22Rv1 (cell line): ENCODE measurements around the gene PCBP1.
"Not testable (repeated sequence)": the region's sequence is repeated elsewhere in the genome, so short reads cannot be mapped to it uniquely, and the experiment has no call there.

Experiments used
- H3K27ac ChIP-seq: fragments of 450-650 bp; 2 replicates; pipeline ENCODE4 v1.5.1; 2017
- CTCF ChIP-seq: fragments of 450-650 bp; IDR thresholded peaks from 2 replicates; pipeline ENCODE4 v1.5.1; 2017; ENCODE audit warnings: mild to moderate bottlenecking
- ZFX ChIP-seq: fragments of 450-650 bp; IDR thresholded peaks from 2 replicates; pipeline ENCODE4 v1.6.1; 2017; ENCODE audit warnings: antibody characterized with exemption, borderline replicate concordance

The PCBP1 gene

DNA sequence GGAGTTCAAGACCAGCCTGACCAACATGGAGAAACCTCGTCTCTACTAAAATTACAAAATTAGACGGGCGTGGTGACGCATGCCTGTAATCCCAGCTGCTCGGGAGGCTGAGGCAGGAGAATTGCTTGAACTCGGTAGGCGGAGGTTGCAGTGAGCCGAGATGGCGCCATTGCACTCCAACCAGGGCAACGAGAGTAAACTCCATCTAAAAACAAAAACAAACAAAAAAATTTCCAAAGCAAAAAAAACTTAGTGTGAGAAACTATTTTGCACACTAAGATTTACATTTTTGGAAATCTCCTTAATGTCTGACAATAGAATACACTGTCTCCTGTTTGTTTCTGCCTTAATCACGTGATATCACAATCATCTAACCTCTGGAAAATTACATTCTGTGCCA lies 14.4 kb downstream of the PCBP1 start:
- 0 out of 2 replicates have a peak, but pooled peaks have one; percentile 11 for TF ChIP-seq CTCF
- H3K27ac ChIP-seq = not testable (repeated sequence)

DNA sequence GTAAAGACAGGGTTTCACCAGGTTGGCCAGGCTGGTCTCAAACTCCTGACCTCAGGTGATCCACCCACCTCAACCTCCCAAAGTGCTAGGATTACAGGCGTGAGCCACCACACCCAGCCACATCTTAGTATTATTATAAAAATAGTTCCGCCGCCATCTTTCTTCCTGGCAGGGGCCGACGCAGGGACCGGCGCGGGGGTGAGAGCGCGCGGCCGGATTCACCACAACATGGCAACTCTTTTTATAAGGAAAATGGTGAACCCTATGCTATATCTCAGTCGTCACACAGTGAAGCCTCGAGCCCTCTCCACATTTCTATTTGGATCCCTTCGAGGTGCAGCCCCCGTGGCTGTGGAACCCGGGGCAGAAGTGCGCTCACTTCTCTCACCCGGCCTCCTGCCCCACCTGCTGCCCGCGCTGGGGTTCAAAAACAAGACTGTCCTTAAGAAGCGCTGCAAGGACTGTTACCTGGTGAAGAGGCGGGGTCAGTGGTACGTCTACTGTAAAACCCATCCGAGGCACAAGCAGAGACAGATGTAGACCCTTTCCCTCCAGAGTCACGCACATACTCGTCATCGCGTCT lies 15.1 kb downstream of the PCBP1 start:
- H3K27ac ChIP-seq = not testable (repeated sequence)

- TF ChIP-seq ZFX (no peak), CTCF (no peak)
- no peak overlapping the region for H3K27ac ChIP-seq
Observed at GRCh38 chr2:70103531-70104061, 16.3 kb downstream of the PCBP1 start.

DNA sequence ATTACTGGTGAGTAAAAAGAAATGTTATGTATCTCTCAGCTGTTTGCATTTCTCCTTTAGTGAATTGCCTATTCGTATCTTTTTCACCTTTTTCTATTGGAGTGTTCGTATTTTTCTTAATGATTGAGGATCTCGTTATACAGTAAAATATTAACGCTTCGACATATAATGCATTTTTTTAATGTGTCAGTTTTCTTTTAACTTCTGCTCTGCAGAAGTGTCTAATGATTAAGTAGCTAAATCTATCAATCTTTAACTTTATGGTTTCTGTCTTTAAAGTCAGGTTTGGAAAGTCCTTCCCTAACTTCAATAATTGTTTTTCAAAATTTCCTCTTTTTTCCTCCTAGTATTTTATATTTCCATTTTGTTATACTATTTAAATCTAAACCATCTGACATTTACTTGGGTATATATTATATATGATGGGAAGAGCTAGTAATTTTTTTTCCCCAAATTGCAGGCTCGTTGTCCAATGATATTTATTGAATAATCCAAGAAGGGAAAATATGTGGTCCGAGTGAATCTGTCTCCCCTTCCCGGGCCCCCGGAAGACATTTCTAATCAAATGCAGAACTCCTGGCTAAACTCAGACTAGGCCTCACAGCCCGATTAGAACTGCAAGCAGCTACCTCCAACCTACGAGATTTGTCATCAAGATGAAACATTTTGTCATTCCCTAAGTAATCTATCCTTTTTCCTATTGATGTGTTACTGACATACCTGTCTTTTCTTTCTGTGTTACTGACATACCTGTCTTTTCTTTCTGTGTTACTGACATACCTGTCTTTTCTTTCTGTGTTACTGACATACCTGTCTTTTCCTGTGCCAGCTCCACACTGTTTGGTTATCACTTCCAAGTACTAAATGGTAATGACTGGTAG lies 17.2 kb downstream of the PCBP1 start:
- H3K27ac ChIP-seq = no peak overlapping the region
- TF ChIP-seq ZFX = no peak

DNA sequence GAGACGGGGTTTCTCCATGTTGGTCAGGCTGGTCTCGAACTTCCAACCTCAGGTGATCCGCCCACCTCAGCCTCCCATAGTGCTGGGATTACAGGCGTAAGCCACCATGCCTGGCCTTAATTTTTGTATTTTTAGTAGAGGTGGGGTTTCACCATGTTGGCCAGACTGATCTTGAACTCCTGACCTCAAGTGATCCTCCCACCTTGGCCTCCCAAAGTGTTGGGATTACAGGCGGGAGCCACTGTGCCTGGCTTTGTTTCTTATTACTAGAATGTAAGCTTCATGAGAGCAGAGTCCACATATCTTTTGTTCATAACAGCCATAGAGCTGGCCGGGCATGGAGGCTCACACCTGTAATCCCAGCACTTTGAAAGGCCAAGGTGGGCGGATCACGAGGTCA lies 18.9 kb downstream of the PCBP1 start:
- H3K27ac ChIP-seq = not testable (repeated sequence)

GRCh38 chr2:70110397-70110796 lies 23.1 kb downstream of the PCBP1 start:
- H3K27ac ChIP-seq = peak overlapping the region; percentile 89; the same call in 1 of the 2 replicates

GRCh38 chr2:70111752-70112591 lies 24.7 kb downstream of the PCBP1 start:
- TF ChIP-seq CTCF (no peak), ZFX (no peak)
- no peak overlapping the region for H3K27ac ChIP-seq

DNA sequence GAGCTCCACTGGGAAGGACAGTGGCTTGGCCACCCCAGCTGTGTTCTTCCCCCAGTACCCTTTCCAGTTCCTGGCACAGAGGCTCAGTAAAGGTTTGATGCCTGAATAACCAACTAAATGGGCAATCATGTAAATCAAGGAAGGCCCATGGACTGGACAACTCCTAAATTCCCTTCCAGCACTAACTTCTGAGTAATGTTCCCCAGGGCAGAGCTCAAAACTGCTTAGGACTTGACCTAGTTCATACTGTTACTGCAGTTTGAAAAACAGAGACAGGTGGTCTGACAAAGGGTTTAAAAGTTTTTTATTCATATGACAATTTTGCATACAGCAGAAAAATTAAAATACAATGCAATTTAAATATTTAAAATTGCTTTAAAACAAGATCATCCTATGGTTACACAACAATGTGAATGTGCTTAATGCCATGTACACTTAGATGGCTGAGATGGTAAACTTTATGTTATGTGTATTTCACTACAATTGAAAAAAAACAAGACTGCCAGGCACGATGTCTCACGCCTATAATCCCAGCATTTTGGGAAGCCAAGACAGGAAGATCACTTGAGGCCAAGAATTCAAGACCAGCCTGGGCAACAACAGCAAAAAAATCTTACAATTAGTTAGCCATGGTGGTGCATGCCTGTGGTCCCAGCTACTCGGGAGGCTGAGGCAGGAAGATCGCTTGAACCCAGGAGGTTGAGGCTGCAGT lies 26.2 kb downstream of the PCBP1 start:
- H3K27ac ChIP-seq = no peak overlapping the region
- TF ChIP-seq ZFX (no peak), CTCF (no peak)
